AG10803 (cell line): ENCODE measurements around the gene IMMP2L.

Source experiments
- DNase-seq: peaks from one replicate; pipeline ENCODE4 v3.0.0; 2010; ENCODE audit warnings: low read depth
- H3K4me3 ChIP-seq: 2 replicates; pipeline ENCODE4 v1.5.1; 2011; ENCODE audit warnings: mild to moderate bottlenecking, low read length, control low read depth
- CTCF ChIP-seq: conservative IDR thresholded peaks from 2 replicates; pipeline ENCODE4 v1.5.1; 2011; ENCODE audit warnings: mild to moderate bottlenecking, low read length, control low read depth, inconsistent platforms

The IMMP2L gene

GRCh38 chr7:111094419-111094818, 467.9 kb downstream of the IMMP2L start:
- no peak for DNase-seq
- TF ChIP-seq CTCF, result no peak
- no peak overlapping the region for H3K4me3 ChIP-seq

- DNase-seq, result no peak
- no peak for TF ChIP-seq CTCF
- no peak overlapping the region for H3K4me3 ChIP-seq
Measured at GRCh38 chr7:111093496-111093895, 468.8 kb downstream of the IMMP2L start.

GRCh38 chr7:111092406-111093236, 469.7 kb downstream of the IMMP2L start:
- TF ChIP-seq CTCF, result no peak
- H3K4me3 ChIP-seq, result no peak overlapping the region
- DNase-seq, result no peak

- TF ChIP-seq CTCF, result no peak
- no peak for DNase-seq
- H3K4me3 ChIP-seq, result no peak overlapping the region
Measured at GRCh38 chr7:111091593-111092358, 470.5 kb downstream of the IMMP2L start.

GRCh38 chr7:111090846-111091245, 471.4 kb downstream of the IMMP2L start, which contains the start of gene LRRN3:
TSS of gene LRRN3 (plus strand) at chr7:111091127. CDS start at chr7:111122773, 31,646 bp downstream.
- peak; percentile 32 for DNase-seq
- no peak for TF ChIP-seq CTCF
- H3K4me3 ChIP-seq, result peak within 1 kb of the TSS; percentile 48

- H3K4me3 ChIP-seq, result no peak overlapping the region
- peak; percentile 89 for TF ChIP-seq CTCF
- peak; percentile 59 for DNase-seq
Measured at GRCh38 chr7:111089822-111090426, 472.4 kb downstream of the IMMP2L start.
